ENCODE data around the gene GOLGA6C.
A peak's percentile ranks its signal among the peaks of the same experiment; 100 is the strongest.
"Not testable (repeated sequence)": the region's sequence is repeated elsewhere in the genome, so short reads cannot be mapped to it uniquely, and the experiment has no call there.

GOLGA6C gene

DNA sequence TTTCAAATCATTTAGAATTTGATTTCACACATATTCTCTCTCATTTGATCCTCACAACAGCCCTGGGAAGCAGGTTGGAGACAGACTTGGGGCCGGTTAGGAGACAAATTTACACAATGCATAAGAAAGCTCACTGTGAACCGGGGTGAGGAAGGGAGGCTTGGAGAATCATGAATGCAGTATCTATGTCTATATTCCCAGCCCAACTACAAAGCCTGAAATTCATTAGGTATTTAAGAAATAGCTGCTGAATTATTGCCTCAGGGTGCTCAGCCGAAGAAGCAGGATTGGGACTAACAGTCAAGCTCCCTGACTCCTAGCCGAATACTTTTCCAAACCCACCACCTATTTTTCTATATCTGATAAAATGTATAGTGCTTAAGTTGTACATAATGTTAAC lies 8.4 kb upstream of the GOLGA6C start:
- H3K4me3 ChIP-seq (ENCODE audit: low read depth, low read length) = no peak overlapping the region
- in situ Hi-C loops (cut with HindIII; ENCODE audit: low sequenced_read_pairs) = no loop called here
- DNase-seq (ENCODE audit: low read depth, low spot score) = no peak
- TF ChIP-seq, protein P1, sequence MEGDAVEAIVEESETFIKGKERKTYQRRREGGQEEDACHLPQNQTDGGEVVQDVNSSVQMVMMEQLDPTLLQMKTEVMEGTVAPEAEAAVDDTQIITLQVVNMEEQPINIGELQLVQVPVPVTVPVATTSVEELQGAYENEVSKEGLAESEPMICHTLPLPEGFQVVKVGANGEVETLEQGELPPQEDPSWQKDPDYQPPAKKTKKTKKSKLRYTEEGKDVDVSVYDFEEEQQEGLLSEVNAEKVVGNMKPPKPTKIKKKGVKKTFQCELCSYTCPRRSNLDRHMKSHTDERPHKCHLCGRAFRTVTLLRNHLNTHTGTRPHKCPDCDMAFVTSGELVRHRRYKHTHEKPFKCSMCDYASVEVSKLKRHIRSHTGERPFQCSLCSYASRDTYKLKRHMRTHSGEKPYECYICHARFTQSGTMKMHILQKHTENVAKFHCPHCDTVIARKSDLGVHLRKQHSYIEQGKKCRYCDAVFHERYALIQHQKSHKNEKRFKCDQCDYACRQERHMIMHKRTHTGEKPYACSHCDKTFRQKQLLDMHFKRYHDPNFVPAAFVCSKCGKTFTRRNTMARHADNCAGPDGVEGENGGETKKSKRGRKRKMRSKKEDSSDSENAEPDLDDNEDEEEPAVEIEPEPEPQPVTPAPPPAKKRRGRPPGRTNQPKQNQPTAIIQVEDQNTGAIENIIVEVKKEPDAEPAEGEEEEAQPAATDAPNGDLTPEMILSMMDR (IDR thresholded peaks at IDR 0.05; ENCODE audit: low read depth, low read length) = no peak

DNA sequence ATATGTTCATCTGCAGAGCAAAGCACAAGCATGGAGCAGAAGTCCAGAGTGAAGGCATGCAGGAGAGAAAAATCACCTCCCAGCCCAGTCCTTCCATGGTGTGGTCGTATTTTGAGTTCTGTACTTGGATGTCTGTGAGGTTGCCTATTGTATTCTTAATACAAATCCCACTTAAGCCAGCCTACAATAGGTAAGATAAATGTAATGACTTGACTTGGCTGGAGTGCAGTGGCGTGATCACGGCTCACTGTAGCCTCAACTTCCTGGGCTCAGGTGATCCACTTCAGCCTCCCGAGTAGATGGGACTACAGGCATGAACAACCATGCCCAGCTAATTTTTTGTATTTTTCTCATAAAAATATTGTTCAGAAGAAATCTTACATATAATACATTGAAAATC lies 6.8 kb upstream of the GOLGA6C start:
- H3K4me3 ChIP-seq (ENCODE audit: low read depth, low read length); in situ Hi-C loops (cut with HindIII; ENCODE audit: low sequenced_read_pairs); DNase-seq (ENCODE audit: low read depth, low spot score): not testable (repeated sequence)

DNA sequence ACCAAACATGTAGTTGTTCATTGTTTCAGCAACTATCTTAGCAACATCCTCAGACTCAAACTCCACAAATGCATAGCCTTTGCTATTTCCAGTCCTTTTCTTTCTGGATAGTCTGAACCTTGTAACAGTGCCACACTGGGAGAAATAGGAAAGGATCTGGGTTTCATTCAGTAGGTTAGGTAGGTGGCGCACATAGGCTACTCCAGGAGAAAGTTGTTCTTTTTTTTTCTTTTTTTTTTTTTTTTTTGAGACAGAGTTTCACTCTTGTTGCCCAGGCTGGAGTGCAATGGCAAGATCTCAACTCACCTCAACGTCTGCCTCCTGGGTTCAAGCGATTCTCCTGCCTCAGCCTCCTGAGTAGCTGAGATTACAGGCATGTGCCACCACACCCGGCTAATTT lies 5.8 kb upstream of the GOLGA6C start:
- DNase-seq (ENCODE audit: low read depth, low spot score); in situ Hi-C loops (cut with HindIII; ENCODE audit: low sequenced_read_pairs); H3K4me3 ChIP-seq (ENCODE audit: low read depth, low read length): not testable (repeated sequence)
- TF ChIP-seq, protein P1 (IDR thresholded peaks at IDR 0.05; ENCODE audit: low read depth, low read length) = peak; percentile 19

DNA sequence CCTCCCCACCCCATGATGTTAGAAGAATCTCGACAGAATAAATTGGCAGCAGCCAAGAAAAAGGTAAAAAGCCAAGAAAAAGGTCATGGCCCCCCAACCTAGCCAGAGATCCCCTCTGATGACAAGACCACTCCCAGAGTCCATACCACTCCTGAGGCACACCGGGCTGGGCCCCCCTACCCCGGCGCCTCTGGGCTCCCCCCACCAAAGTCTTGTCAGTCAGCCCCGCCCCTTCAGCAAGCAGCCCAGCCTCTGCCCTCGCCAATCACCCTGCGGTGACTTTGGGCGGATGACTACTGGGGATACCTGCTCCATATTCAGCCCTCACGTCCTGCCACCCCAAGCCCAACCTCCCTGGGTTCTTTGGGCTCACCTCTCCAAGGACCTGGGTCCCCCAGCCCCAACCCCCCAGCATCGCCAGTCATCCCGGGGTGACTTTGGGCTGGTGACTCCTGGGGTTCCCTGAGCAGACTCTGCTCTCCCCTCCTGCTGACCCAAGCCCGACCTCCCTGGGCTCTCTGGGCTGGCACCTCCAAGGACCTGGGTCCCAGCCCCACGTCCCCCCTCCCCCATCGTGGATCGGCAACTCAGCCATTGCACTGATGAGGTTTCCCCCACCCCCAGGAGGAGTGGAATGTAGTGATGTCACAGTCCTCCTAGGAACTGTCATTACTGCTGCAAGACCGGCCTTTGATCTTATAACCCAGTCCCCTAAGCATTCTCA lies 648 bp downstream of the GOLGA6C start:
- H3K4me3 ChIP-seq (ENCODE audit: low read depth, low read length); DNase-seq (ENCODE audit: low read depth, low spot score); in situ Hi-C loops (cut with HindIII; ENCODE audit: low sequenced_read_pairs): not testable (repeated sequence)

DNA sequence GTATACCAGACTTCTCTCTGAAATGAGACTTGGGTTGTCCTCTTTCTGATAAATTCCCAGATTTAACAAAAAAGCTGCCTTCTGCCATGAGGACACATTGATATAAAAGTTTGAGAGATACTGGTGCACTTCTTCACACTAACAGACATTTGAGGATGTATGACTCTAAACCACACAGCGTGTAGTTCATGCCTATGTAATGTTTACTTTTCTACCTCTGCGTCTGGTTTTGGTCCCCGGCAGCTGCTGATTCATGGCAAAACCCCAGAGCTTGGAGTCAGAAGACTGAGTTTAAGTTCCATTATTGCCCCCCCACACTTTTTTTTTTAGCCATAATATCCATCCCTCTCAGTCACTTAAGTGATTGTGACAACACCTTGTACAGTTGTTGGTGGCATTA lies 1.7 kb downstream of the GOLGA6C start:
- H3K4me3 ChIP-seq (ENCODE audit: low read depth, low read length); DNase-seq (ENCODE audit: low read depth, low spot score); in situ Hi-C loops (cut with HindIII; ENCODE audit: low sequenced_read_pairs): not testable (repeated sequence)

DNA sequence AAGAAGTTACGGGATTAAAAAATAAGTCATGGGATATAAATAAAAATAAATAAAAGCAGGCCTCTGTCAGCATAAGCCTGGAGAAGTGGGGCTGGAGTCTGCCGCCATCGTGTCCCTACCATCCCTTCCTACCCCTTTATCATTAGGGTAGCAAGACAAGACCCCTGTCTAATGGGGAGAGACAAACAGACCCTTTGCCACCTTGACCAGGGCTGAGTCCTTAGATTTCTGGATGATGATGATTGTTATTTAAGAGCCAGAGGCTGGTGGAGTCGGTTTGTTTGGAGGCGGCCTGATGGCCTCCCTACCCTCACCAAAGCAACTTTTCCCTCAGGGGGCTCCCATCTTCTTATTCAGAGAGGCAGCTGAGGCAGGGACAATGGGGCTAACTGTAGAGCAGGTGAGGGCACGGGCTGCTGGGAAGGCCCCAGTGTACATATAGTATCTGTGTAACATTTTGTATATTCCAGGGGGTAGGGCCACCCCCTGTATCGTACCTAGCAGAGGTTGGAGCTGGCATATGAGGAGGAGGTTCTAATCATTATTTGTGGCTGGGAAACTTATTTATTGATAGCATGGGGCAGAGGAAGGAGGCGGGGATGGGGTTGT lies 15.7 kb downstream of the GOLGA6C start:
- in situ Hi-C loops (cut with HindIII; ENCODE audit: low sequenced_read_pairs); DNase-seq (ENCODE audit: low read depth, low spot score); H3K4me3 ChIP-seq (ENCODE audit: low read depth, low read length): not testable (repeated sequence)

DNA sequence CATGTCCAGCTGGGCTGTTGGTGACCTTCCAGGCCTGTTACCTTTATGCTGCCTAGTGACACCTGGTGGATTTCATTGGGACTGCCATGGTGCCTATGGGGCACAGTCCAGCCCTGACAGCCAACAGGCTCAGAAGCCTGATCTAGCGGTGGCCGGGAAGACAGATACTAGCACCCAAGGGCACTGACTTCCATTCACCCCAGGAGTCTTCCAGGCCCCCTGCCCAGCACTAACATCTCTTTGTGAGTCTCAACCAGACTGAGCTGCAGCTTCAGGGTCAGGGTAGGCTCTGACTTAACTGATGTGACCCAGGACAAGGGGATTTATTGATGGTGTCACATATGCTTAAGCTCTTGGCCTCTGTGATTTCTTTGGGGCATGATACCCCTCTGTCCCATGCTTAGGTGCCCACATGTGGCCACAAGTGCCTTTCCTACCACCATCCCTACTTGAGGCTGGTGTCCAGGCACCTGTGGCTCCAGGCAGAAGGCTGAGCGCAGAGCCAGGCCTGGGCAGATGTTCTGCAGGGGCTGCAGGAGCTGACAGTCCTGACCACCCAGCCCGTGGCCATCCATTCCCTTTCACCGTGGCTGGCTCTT lies 16.5 kb downstream of the GOLGA6C start:
- in situ Hi-C loops (cut with HindIII; ENCODE audit: low sequenced_read_pairs); DNase-seq (ENCODE audit: low read depth, low spot score); H3K4me3 ChIP-seq (ENCODE audit: low read depth, low read length): not testable (repeated sequence)
- TF ChIP-seq, protein P1 (IDR thresholded peaks at IDR 0.05; ENCODE audit: low read depth, low read length) = peak; percentile 42

DNA sequence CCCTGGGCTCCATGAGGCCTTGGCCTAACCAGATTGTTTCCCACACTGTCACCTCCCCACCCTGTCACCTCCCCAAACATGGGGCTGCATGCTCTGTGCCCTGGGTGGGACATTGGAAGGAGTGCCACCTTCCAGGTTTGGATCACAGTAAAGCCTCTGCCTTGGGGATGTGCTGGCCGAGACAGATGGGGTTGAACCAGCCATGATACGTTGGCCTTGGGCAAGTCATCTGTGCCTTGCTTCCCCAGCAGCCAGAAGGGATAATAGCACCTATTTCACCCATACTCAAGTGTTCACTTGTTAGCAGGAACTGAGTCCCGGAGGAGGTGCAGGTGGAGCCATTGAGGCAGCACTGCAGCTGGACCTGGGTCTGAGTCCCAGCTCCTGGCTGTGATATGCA lies 17.5 kb downstream of the GOLGA6C start:
- in situ Hi-C loops (cut with HindIII; ENCODE audit: low sequenced_read_pairs) = not testable (repeated sequence)

DNA sequence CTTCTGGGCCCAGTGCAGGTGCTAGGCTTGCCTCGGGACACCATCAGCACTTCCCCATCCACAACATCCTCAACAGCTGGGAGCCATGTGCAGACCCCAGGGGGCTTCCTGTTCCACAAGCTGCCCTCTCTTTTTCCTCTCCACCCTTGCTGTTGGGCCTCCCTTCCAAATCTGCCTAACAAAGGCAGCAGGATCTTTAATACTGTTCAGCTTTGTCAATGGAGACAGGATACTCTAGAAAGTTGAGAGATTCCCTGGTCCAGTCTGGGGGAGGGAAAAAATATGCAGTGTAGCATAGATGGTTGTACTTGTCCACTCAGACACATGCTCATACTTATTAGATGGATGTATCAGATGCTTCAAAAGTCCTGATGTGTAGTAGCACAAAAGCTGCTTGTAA lies 20.4 kb downstream of the GOLGA6C start:
- DNase-seq (ENCODE audit: low read depth, low spot score); in situ Hi-C loops (cut with HindIII; ENCODE audit: low sequenced_read_pairs); H3K4me3 ChIP-seq (ENCODE audit: low read depth, low read length): not testable (repeated sequence)

More for the DNA sequence above, 17.5 kb downstream of the GOLGA6C start:
- not testable (repeated sequence) for H3K4me3 ChIP-seq (ENCODE audit: low read depth, low read length); DNase-seq (ENCODE audit: low read depth, low spot score)

DNA sequence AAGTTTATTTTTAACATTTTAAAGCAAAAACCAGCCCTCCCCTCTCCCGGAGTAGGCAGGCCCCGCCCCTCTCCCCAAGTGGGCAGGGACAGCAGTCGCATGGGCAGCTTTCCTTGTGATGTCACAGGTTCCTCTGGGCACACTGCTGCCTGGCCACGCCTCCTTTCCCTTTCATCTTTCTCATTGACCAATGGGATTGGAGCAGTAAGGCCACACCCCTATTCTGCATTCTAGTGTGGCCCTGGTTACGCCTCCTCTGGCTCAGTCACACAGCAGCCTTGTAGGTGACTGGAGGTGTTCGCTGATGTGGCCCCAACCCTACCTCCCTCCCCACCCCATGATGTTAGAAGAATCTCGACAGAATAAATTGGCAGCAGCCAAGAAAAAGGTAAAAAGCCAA lies 24.4 kb downstream of the GOLGA6C start, which contains the start of gene GOLGA6D:
TSS of gene GOLGA6D (plus strand) at position 264 of the 400 bp plus-strand sequence. CDS start at position 305, 41 bp downstream.
- DNase-seq (ENCODE audit: low read depth, low spot score); in situ Hi-C loops (cut with HindIII; ENCODE audit: low sequenced_read_pairs); H3K4me3 ChIP-seq (ENCODE audit: low read depth, low read length): not testable (repeated sequence)

DNA sequence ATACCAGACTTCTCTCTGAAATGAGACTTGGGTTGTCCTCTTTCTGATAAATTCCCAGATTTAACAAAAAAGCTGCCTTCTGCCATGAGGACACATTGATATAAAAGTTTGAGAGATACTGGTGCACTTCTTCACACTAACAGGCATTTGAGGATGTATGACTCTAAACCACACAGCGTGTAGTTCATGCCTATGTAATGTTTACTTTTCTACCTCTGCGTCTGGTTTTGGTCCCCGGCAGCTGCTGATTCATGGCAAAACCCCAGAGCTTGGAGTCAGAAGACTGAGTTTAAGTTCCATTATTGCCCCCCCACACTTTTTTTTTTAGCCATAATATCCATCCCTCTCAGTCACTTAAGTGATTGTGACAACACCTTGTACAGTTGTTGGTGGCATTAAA lies 26.0 kb downstream of the GOLGA6C start:
- H3K4me3 ChIP-seq (ENCODE audit: low read depth, low read length); DNase-seq (ENCODE audit: low read depth, low spot score); in situ Hi-C loops (cut with HindIII; ENCODE audit: low sequenced_read_pairs): not testable (repeated sequence)

DNA sequence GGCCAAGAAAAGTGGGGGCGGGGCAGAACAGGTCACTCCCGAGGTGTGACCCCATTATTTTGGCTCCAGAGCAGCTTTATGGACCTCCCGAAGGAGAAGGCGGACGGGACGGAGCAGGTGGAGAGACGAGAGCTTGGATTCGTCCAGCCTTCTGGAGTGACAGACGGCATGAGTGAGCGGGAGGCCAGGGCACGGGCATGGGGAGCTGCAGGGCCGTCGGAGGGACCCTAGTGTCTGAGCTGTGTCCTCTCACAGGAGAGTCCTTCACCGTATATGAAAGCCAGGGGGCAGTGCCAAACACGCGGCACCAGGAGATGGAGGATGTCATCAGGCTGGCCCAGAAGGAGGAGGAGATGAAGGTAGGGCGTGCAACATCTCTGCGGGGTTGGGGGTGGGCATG lies 35.5 kb downstream of the GOLGA6C start:
- DNase-seq (ENCODE audit: low read depth, low spot score); H3K4me3 ChIP-seq (ENCODE audit: low read depth, low read length); in situ Hi-C loops (cut with HindIII; ENCODE audit: low sequenced_read_pairs): not testable (repeated sequence)

DNA sequence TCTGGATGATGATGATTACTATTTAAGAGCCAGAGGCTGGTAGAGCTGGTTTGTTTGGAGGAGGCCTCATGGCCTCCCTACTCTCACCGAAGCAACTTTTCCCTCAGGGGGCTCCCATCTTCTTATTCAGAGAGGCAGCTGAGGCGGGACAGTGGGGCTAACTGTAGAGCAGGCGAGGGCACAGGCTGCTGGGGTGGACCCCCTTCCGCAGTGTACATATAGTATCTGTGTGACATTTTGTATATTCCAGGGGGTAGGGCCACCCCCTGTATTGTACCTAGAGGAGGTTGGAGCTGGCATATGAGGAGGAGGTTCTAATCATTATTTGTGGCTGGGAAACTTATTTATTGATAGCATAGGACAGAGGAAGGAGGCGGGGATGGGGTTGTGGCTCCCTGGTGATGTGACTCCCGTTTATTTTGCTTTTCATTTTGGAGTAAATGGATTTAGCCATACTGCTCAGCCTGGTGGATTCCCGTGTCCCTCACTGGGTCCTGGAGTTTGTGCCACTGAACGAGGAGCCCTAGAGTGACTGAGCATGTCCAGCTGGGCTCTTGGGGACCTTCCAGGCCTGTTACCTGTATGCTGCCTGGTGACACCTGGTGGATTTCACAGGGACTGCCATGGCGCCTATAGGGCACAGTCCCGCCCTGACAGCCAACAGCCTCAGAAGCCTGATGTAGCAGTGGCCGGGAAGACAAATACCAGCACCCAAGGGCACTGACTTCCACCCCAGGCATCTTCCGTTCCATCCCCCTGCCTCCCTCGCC lies 40.6 kb downstream of the GOLGA6C start:
- H3K4me3 ChIP-seq (ENCODE audit: low read depth, low read length); in situ Hi-C loops (cut with HindIII; ENCODE audit: low sequenced_read_pairs); DNase-seq (ENCODE audit: low read depth, low spot score): not testable (repeated sequence)

Data from astrocyte of the spinal cord (primary cell).